NCI-H1048 (cell line): ENCODE measurements around the gene SEMA6B.

Experiments
- DNase-seq: peaks from one replicate; lab custom pipeline; 2025; lab: John Stamatoyannopoulos, UW

The SEMA6B gene

GRCh38 chr19:4507804-4508203, 51.7 kb downstream of the SEMA6B start:
- DNase-seq: no peak

DNA sequence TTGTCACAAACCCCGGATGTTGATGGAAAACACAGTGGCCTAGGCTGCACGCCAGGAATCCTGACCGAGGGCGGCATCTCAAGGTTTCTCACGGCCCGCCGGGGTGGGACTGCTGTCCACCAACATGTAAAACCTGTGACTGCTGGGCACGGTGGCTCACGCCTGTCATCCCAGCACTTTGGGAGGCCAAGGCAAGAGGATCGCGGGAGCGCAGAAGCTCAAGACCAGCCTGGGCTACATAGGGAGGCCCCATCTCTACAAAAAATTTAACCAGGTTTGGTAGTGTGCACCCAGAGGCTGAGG, 52.4 kb downstream of the SEMA6B start:
- DNase-seq: no peak

DNA sequence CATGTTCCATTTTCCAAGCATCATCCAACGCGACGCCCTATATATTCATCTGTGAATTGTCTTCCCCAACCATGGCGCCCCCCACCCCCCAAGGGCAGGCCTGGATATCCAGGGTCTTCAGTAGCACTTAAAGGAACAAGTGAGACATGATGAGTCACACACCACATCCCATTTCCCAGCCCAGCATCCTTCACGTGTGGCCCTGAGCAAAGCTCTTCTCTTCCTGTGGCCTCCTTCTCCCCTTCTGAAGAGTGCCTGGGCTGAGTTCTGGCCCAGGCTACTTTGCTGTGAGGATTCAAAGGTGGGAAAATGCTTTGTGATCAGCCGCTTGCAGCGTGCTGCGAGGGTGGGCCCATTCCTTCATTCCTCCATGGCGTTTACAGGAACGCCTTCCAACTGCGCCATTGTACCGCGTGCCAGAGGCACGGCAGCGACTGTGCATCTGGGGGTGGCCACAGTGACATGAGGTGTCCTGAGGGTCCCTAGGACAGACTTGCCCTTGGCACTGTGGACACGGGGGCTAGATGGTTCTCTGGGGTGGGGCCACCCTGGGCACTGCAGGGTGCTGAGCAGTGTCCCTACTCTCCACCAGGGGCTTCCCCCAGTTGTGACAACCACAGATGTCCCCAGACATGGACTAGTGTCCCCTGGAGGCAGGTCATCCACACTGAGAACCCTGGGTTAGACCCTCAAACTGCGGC, 52.9 kb downstream of the SEMA6B start:
- no peak for DNase-seq

- no peak for DNase-seq
These were observed 53.7 kb downstream of the SEMA6B start for GRCh38 chr19:4505570-4506448.

DNA sequence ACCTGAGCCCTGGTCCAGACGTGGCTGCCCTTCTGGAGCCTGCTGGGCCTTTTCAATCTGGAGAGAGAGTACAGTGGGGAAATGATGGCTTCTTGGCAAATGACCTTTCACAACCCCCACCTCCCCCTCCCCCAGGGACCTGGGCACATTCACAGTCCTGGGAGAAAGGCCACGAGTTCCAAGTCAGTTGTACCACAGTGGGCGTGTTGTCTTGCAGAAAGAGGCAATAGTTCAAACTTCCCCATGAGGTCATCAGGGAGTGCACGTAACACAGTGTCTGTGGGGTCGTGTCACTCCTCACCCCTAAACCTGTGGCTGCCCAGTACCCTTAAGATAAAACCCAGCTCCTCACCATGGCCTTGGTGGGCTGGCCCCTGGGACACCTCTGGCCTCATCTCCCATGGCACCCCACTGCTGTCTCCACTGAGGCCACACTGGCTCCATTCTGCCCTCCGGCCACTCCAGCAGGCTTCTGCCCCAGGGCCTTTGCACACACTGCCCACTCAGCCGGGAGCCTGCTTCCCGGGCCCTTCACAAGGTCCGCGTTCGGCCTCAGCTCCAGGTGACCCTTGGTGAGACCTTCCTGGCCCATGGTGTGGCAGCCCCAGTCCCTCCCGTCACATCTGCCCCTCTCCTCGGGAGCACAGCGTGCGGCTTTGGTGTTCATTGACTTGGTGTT, 54.5 kb downstream of the SEMA6B start:
- DNase-seq: no peak

DNA sequence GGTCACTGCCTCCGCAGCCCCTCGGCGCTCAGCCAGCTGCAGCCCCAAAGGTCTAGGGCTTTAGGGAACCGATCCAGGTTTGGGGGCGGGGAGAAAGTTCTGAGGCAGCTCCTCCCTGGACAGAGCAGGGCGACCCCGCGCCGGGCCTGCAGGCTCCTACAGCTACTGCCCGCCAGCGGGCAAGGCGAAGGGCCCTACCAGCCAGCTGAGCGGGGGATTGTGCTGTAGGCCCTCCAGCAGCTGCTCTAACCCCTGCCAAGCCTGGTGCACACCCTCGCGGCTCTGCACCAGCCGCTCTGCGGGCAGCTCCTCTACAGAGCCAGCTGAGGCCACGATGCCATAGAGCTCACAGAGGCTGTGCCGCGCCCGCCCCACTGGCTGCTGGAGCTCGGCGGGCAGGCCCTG, 55.2 kb downstream of the SEMA6B start:
- DNase-seq: no peak

DNA sequence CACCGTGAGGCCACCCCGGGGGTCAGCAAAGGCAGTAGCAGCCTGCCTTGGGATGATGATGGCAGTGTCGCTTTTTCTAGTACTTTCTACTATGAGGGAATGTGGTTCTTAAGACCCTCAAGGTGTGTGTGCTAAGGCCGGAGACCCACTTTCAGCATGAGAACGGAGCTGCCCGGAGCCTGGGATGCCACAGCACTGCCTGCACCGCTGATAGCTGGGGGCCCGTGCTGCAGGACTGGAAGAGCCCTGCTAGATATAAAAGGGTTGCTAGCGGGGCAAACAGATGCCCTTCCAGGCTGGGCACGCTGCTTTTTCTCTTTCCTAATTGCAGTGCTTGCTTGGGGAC, 55.7 kb downstream of the SEMA6B start:
- no peak for DNase-seq

DNA sequence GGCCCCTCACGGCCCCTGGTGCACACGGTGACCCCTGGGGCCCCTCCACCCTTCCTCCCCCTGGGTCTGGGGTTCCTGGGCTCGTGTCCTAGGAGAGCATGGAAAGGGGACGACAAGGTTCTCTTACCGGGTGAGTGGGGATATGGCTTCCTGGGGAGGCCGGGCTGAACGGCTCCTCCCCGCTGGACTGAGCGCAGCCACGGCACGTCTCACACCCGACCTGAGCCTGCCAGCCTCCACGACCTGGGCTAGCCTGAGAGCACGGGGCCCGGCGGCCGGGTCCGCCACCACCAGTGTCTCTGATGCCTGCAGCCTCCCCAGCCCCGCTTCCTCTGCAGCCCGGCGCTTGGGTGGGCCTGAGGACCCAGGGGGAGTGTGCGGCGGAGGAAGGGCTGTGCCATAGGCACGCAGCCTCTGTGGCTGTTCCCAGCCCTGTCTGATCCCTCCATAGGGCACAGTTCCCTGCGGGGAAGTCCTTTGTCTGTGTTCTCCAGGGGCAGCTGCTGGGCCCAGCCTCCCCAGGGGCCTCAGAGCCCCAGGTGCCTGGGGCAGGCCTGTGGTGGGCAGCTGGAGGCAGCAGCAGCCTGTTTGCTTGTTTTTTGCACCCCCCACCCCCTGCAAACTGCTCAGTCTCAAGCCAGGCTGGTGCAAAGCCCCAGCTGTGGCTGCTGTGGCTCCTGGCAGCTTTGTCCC, 56.2 kb downstream of the SEMA6B start:
- no peak for DNase-seq

GRCh38 chr19:4502282-4503131, 57.0 kb downstream of the SEMA6B start:
- no peak for DNase-seq

GRCh38 chr19:4501691-4502090, 57.8 kb downstream of the SEMA6B start:
- DNase-seq: no peak

DNA sequence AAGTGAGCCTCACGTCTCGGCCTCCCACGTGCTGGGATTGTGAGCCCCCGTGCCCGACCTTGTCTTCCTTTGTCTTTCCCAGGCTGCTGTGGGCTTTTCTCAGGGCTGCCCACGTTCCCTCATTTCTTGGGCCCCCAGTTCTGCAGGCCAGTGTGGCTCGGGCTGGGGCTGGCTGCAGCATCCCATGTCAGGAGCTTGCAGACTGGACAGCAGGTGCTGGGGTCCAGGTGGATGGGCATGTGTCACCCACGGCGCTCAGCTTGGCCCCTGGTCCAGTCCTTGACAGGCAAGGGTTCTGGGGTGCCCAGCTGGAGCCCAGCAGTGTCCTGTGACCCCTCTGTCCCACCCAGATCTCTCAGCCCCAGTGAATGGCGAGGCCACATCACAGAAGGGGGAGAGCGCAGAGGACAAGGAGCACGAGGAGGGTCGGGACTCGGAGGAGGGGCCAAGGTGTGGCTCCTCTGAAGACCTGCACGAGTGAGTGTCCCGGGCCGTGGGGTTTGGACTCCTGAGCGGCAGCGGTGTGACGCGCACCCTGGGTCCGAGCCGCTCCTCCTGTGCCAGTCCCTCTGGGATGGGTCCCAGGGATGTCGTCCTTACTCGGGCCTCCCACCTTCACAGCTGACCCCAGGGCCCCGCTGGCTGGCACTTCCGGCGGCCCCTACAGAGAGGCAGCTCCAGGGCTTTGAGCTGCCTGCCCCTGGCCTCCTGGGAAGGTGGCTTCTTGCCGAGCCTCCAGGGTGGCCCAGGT, 58.5 kb downstream of the SEMA6B start:
- DNase-seq: no peak

DNA sequence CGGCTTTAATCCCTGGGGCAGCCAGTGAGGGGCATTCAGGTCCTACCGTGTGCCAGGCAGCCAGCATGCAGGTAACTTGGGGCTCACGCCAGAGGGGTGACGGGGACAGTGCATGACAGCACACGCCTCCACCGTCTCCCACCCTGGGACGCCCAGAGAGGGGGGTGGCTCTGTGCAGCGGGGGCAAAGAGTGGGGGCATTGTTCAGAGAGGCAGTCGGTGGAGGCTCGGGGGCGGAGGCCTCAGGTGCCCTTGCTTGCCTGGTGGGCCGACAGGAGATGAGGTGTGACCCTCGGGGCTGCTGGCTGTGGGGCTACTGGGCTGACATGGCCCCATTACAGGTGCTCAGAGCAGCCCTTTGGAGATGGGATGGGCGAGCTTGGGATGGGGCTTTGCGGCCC, 59.6 kb downstream of the SEMA6B start:
- DNase-seq: no peak

DNA sequence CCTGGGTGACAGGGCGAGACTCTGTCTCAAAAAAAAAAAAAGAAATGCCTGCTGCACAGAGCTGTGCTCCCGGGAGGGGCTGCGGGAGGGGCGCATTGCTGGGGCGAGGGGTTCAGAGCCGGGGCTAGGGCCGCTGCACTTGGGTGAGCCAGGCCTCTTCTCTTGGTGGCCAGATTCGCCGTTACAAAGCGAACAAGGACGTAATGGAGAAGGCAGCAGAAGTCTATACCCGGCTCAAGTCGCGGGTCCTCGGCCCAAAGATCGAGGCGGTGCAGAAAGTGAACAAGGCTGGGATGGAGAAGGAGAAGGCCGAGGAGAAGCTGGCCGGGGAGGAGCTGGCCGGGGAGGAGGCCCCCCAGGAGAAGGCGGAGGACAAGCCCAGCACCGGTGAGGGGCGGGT, 60.2 kb downstream of the SEMA6B start:
- DNase-seq: no peak

DNA sequence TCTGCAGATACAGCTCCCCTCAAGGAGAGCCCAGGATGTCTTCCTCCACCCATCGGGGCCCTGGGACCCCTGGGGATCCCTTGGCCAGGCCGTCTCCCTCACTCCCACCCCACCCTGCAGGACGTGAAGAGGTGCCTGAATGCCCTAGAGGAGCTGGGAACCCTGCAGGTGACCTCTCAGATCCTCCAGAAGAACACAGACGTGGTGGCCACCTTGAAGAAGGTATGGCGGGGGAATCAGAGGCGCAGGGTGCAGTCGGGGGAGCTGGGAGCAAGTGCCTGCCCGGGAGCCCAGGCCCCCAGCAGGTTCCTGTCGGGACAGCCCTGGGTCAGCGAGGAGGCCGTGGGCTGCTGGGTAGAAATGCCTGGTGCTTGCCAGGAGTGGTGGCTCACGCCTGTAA, 60.8 kb downstream of the SEMA6B start:
- no peak for DNase-seq

- no peak for DNase-seq
These were observed 61.6 kb downstream of the SEMA6B start for GRCh38 chr19:4497770-4498389.

GRCh38 chr19:4496304-4496703, 63.2 kb downstream of the SEMA6B start:
- no peak for DNase-seq

- no peak for DNase-seq
These were observed 64.0 kb downstream of the SEMA6B start for GRCh38 chr19:4495471-4495870.

DNA sequence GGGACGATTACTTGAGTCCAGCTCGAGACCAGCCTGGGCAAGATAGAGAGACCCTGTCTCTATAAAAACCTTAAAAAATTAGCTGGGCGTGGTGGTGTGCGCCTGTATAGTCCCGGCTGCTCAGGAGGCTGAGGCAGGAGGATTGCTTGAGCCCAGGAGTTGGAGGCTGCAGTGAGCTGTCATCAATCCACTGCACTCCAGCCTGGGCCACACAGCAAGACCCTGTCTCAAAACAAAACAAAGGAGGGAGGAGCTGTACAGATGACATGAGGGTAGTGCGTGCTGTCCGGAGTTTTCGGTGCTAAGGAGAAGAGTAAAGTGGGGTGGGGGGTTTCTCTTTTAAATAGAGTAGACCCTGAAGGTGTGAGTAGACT, 64.8 kb downstream of the SEMA6B start:
- DNase-seq: no peak

- DNase-seq: no peak
These were observed 65.4 kb downstream of the SEMA6B start for GRCh38 chr19:4493929-4494690.
